Measurements from ENCODE around the gene NSMCE1. TPM values are rescaled to one million over a fixed set of nuclear protein-coding genes. Genes with fewer than 3 reads are reported as not detected.

NSMCE1 gene
- total and polyA plus RNA-seq, 5 donors, result 27.3 to 40.1 (median 29.9) TPM

DNA sequence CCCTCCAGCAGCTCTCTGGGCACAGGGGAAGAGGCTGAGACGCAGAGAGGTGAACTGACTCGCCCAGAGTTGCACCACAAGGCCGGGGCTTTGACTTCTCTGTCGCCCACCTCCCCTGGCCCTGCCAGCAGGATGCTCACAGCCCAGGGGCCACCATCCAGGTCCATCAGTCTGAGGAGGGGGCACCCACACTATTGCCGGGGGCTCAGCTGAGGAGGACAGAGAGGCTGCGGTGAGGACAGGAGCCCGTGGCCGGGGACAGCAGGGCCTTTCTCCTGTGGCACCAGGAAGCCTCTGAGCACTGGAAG, 32.7 kb downstream of the NSMCE1 start:
- Histone ChIP-seq H3K27ac (ENCODE audit: low read length) (peak overlapping the region; percentile 81), H3K27me3 (ENCODE audit: control insufficient read depth, insufficient read depth) (no peaks in the 10 kb centered on the region), H3K4me1 (ENCODE audit: control insufficient read depth, insufficient read depth, low read length) (peaks cover 14% of the 10 kb centered on the region), H3K9me3 (ENCODE audit: control insufficient read depth, low read length) (no peaks in the 10 kb centered on the region), H3K4me3 (ENCODE audit: low read length) (no peak overlapping the region)
- peak in 1 of 3 donors; percentile 46 for DNase-seq
- 92% methylated on average over 8 of the region's 8 CpGs for WGBS
- intact Hi-C loops (cut with DNase I), result loop anchor here (2.0 to 10.0 kb wide), 5 partner anchors 79 to 219 kb away; partner anchors contain the start of gene IL4R (in 1 of the 4)
- no peak for ATAC-seq

DNA sequence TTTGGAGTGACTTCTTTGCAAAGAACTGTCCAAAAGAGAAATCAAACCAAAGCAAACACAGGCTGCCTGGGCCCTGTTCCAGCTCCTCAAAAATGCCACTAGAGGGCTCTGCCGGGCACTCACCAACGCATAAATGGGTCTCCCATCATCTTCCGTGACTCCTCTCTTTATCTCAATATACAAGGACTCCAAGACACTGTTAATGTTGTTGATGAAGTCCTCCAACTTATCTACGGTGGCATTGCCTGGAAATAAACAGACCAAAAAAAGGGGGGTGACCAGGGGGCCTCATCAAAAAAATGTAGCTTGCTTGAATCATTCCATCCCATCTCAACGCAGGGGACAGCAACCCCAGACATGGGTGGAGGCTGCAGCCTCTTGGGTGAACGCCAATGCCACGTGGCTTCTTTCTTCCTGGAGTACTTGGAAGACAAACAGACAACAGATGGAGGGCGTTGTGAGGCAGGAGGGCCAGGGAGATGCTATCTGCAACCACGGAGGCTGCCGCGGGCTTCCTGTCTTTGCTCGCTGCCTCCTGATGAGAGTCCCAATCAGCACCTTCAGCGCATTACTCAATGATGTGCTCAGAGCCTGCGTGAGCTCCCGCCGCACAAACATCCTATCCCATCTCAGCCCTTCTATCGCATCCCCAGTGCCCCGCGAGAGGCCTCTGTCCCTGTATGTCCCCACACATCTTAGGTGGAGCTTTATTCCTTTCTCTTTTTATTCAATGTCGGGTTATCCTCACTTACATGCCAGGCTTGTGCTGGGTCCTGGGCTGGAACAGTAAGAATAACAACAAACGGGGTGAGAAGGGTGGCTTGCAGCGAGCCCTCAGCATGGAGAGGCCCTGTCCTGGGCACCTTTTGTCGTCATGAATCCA, 33.3 kb downstream of the NSMCE1 start:
- peak; percentile 93 to 95 (median 94) for DNase-seq
- intact Hi-C loops (cut with DNase I), result loop anchor here (2.0 to 10.0 kb wide), 5 partner anchors 80 to 220 kb away; partner anchors contain the start of gene IL4R (in 1 of the 4)
- H3K27me3 ChIP-seq (ENCODE audit: control insufficient read depth, insufficient read depth), result no peaks in the 10 kb centered on the region
- H3K27ac ChIP-seq (ENCODE audit: low read length), result peak overlapping the region; percentile 81
- no peak overlapping the region for H3K4me3 ChIP-seq (ENCODE audit: low read length)
- H3K9me3 ChIP-seq (ENCODE audit: control insufficient read depth, low read length), result no peaks in the 10 kb centered on the region
- 17% methylated on average over 23 of the region's 23 CpGs for WGBS
- H3K4me1 ChIP-seq (ENCODE audit: control insufficient read depth, insufficient read depth, low read length), result peaks cover 14% of the 10 kb centered on the region
- peak; percentile 70 to 85 for ATAC-seq

GRCh38 chr16:27234603-27235002, 34.0 kb downstream of the NSMCE1 start:
- Histone ChIP-seq H3K9me3 (ENCODE audit: control insufficient read depth, low read length) (no peaks in the 10 kb centered on the region), H3K27me3 (ENCODE audit: control insufficient read depth, insufficient read depth) (no peaks in the 10 kb centered on the region), H3K4me3 (ENCODE audit: low read length) (no peak overlapping the region), H3K4me1 (ENCODE audit: control insufficient read depth, insufficient read depth, low read length) (peaks cover 14% of the 10 kb centered on the region), H3K27ac (ENCODE audit: low read length) (peak overlapping the region; percentile 44)
- intact Hi-C loops (cut with DNase I), result loop anchor here (2.0 to 10.0 kb wide), 6 partner anchors 33 to 220 kb away; partner anchors contain the start of genes IL4R (in 1 of the 4) and NSMCE1 (in 1 of the 4)
- ATAC-seq, result no peak
- 30% methylated on average over 4 of the region's 4 CpGs for WGBS
- no peak for DNase-seq

DNA sequence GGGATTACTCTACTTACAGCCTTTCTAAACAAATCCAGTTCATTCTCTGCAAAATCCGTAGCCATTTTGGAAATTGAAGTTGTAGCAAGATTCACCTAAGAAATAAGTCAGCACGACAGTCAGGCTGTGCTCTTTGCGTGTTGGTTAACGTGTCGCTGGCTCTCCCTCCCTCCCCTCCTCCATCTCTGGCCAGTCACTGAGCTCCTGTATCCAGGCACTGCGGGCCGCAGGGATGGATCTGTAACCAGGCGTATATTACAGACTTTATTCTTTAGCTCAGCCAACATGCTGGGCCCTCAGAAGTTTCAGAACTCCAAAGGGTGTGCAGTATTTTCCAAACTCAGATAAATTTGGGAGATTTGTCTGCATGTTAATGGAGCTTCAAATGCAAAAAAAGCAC, 34.4 kb downstream of the NSMCE1 start:
- no peaks in the 10 kb centered on the region for H3K9me3 ChIP-seq (ENCODE audit: control insufficient read depth, low read length)
- 88% methylated on average over 8 of the region's 8 CpGs for WGBS
- no peak overlapping the region for H3K27ac ChIP-seq (ENCODE audit: low read length)
- ATAC-seq (no peak), DNase-seq (peak in 1 of 3 donors; percentile 47)
- peaks cover 14% of the 10 kb centered on the region for H3K4me1 ChIP-seq (ENCODE audit: control insufficient read depth, insufficient read depth, low read length)
- intact Hi-C loops (cut with DNase I), result loop anchor here (2.0 to 10.0 kb wide), 6 partner anchors 33 to 221 kb away; partner anchors contain the start of genes IL4R (in 1 of the 4) and NSMCE1 (in 1 of the 4)
- H3K4me3 ChIP-seq (ENCODE audit: low read length), result no peak overlapping the region
- no peaks in the 10 kb centered on the region for H3K27me3 ChIP-seq (ENCODE audit: control insufficient read depth, insufficient read depth)

DNA sequence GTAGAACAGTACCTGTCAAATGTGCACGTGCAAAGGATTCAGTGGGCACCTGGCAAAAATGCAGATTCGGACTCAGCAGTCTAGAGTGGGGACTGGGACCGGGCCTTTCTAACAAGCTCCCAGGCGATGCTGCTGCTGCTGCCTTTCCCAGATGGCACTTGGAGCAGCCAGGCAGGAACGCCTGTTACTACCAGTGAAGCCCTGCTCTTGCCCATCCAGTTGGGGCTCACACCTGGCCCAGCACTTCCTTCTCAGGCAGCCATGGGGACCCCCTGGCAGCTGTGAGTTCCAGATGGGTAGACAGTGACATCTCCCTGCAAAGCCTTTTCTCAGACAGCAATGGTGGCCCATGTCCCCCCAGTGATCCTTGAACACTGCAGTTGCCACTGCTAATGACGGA, 34.8 kb downstream of the NSMCE1 start:
- Histone ChIP-seq H3K27ac (ENCODE audit: low read length) (no peak overlapping the region), H3K9me3 (ENCODE audit: control insufficient read depth, low read length) (no peaks in the 10 kb centered on the region), H3K4me3 (ENCODE audit: low read length) (no peak overlapping the region), H3K27me3 (ENCODE audit: control insufficient read depth, insufficient read depth) (no peaks in the 10 kb centered on the region), H3K4me1 (ENCODE audit: control insufficient read depth, insufficient read depth, low read length) (peaks cover 14% of the 10 kb centered on the region)
- peak in 1 of 3 donors; percentile 31 for DNase-seq
- intact Hi-C loops (cut with DNase I), result loop anchor here (2.0 to 10.0 kb wide), 6 partner anchors 34 to 221 kb away; partner anchors contain the start of genes IL4R (in 1 of the 4) and NSMCE1 (in 1 of the 4)
- WGBS, result 95% methylated on average over 6 of the region's 6 CpGs
- no peak for ATAC-seq

DNA sequence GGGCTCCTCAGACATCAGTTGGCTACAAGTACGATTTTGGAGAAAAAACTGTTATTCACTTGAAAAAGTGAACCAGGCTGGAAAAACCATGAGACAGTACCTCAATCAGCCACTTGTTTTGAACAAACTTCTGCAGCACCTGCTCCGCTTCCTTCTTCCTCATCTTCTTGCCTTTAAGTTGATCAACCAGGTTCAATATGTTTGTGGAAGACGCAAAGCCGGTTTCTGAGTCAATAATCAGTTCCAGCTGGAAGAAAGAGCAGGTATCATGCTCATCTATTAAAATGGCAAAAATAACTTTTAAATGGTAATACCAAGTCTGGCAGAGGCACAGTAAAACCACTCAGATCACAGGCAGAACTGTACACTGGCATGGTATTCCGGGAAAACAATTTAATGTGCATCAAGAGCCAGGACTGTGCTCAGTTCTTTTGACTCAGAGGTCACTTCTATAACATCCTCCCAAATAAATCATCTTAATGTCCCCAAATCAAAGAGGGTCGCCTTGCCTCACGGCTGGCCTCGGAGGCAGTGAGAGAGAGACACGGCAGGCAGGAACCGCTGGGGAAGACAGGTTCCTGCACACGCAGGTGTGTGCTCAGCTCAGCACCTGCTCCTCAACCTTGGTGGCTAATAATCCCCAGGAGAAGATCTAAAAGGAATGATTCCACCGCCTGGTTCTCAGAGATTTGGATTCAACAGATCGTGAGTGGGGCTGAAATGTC, 35.5 kb downstream of the NSMCE1 start:
- Histone ChIP-seq H3K4me1 (ENCODE audit: control insufficient read depth, insufficient read depth, low read length) (peaks cover 11% of the 10 kb centered on the region), H3K9me3 (ENCODE audit: control insufficient read depth, low read length) (no peaks in the 10 kb centered on the region), H3K4me3 (ENCODE audit: low read length) (no peak overlapping the region), H3K27ac (ENCODE audit: low read length) (no peak overlapping the region), H3K27me3 (ENCODE audit: control insufficient read depth, insufficient read depth) (no peaks in the 10 kb centered on the region)
- no peak for ATAC-seq
- no peak for DNase-seq
- intact Hi-C loops (cut with DNase I), result loop anchor here (5.0 to 10.0 kb wide), 4 partner anchors 34 to 222 kb away; partner anchors contain the start of genes IL4R (in 1 of the 4) and NSMCE1 (in 1 of the 4)
- 85% methylated on average over 13 of the region's 13 CpGs for WGBS

- no peak for ATAC-seq
- WGBS, result 75% methylated on average over 26 of the region's 26 CpGs
- intact Hi-C loops (cut with DNase I), result loop anchor here (5.0 to 10.0 kb wide), 4 partner anchors 35 to 223 kb away; partner anchors contain the start of genes IL4R (in 1 of the 4) and NSMCE1 (in 1 of the 4)
- H3K4me3 ChIP-seq (ENCODE audit: low read length), result no peak overlapping the region
- DNase-seq, result peak; percentile 58 to 74 (median 70)
- no peaks in the 10 kb centered on the region for H3K27me3 ChIP-seq (ENCODE audit: control insufficient read depth, insufficient read depth)
- H3K9me3 ChIP-seq (ENCODE audit: control insufficient read depth, low read length), result no peaks in the 10 kb centered on the region
- H3K4me1 ChIP-seq (ENCODE audit: control insufficient read depth, insufficient read depth, low read length), result peaks cover 7% of the 10 kb centered on the region
- H3K27ac ChIP-seq (ENCODE audit: low read length), result no peak overlapping the region
Measured at GRCh38 chr16:27232061-27232900, 36.3 kb downstream of the NSMCE1 start.

DNA sequence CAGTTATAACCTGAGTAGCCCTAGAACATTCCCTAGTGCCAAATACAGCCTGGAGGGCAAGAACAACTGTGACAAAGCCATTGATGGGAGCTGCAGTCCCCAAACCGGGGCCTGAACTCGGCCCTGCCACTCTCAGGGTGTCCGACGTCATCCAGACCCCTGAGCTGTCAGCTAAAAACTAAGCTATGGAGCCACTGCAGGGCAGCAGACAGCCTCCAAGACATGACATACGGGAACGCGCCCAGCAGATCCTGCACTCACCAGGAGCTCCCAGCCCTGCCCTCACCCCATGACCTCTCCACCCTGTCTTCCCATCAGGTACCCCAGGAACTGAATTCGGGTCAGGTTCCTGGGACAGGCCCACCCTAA, 36.9 kb downstream of the NSMCE1 start:
- peaks cover 4% of the 10 kb centered on the region for H3K4me1 ChIP-seq (ENCODE audit: control insufficient read depth, insufficient read depth, low read length)
- DNase-seq (peak in 1 of 3 donors; percentile 39), ATAC-seq (no peak)
- WGBS, result 87% methylated on average over 8 of the region's 8 CpGs
- no peaks in the 10 kb centered on the region for H3K27me3 ChIP-seq (ENCODE audit: control insufficient read depth, insufficient read depth)
- no peak overlapping the region for H3K4me3 ChIP-seq (ENCODE audit: low read length)
- no peaks in the 10 kb centered on the region for H3K9me3 ChIP-seq (ENCODE audit: control insufficient read depth, low read length)
- no peak overlapping the region for H3K27ac ChIP-seq (ENCODE audit: low read length)
- intact Hi-C loops (cut with DNase I), result loop anchor here (5.0 to 10.0 kb wide), 4 partner anchors 36 to 223 kb away; partner anchors contain the start of genes IL4R (in 1 of the 4) and NSMCE1 (in 1 of the 4)

DNA sequence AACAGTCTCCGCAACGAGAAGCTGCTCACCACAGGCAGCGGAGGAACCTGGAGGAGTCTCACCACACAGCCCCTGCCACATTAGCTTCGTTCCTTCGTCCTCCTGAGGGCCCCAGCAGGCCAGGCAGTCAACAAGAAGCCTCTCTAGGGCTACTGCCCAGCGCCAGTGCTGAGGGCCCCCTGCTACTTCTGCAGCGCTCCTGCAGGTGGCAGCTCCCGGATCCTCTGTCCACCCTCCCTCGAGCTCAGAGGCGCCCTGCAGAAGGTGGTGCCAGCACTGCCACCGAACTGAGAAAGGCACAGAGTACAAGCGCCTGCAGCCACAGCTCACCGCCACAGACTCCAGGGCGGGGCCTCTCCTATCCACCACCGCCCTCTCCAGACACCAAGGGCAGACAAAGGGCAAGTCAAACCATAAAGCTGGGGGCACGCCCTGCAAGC, 38.0 kb downstream of the NSMCE1 start:
- intact Hi-C loops (cut with DNase I), result loop anchor here (5.0 to 10.0 kb wide), 4 partner anchors 37 to 224 kb away; partner anchors contain the start of genes IL4R (in 1 of the 4) and NSMCE1 (in 1 of the 4)
- no peaks in the 10 kb centered on the region for H3K9me3 ChIP-seq (ENCODE audit: control insufficient read depth, low read length)
- H3K27ac ChIP-seq (ENCODE audit: low read length), result no peak overlapping the region
- no peaks in the 10 kb centered on the region for H3K4me1 ChIP-seq (ENCODE audit: control insufficient read depth, insufficient read depth, low read length)
- WGBS, result 84% methylated on average over 16 of the region's 16 CpGs
- DNase-seq (peak in 2 of 3 donors; percentile 53 to 57), ATAC-seq (no peak)
- no peak overlapping the region for H3K4me3 ChIP-seq (ENCODE audit: low read length)
- H3K27me3 ChIP-seq (ENCODE audit: control insufficient read depth, insufficient read depth), result no peaks in the 10 kb centered on the region

Measured in right cardiac atrium (tissue), 5 donors.